NOMO-1 (cell line): Measurements from ENCODE around the gene PTPMT1.

Experiments used
- DNase-seq, 2 experiments: peaks; one replicate each; lab custom pipeline; 2025; ENCODE audit not compliant: unreplicated experiment in 2 of 2; lab: John Stamatoyannopoulos, UW

The PTPMT1 gene

DNA sequence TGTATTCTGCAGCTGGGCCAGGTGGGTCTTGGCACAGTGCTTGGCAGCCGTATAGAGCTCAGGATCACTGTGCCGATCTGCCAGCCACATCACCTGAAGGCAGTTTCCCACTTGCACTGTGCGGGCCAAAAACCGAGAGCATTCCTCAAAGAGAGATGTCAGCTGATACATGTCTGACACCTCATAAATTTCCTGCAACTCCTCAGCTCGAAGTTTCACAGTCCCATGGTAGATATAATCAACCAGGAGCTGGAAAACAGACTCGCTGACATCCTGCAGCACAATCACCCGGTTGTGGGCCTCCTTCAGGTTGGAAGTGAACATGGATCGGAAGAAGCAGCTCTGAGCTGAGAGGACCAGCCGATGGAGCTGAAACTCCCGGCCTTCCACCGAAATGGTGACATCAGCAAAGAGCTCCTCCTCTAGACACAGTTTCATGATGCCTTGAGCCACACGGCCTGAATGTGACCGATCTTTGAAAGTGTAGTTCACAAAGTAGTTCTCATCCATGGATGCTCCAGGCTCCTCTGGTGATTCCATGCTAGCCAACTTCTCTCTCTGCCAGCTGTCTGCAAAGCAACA, 12.2 kb downstream of the PTPMT1 start:
- DNase-seq = no peak

- peak; percentile 76 to 81 for DNase-seq
These were observed 13.4 kb downstream of the PTPMT1 start, which contains the start of the genes KBTBD4 and NDUFS3 for GRCh38 chr11:47578524-47579494. TSS of gene KBTBD4 (minus strand) at chr11:47578970. CDS start at chr11:47578951, 19 bp downstream. TSS of gene NDUFS3 (plus strand) at chr11:47579074. CDS start at chr11:47579092, 18 bp downstream.

DNA sequence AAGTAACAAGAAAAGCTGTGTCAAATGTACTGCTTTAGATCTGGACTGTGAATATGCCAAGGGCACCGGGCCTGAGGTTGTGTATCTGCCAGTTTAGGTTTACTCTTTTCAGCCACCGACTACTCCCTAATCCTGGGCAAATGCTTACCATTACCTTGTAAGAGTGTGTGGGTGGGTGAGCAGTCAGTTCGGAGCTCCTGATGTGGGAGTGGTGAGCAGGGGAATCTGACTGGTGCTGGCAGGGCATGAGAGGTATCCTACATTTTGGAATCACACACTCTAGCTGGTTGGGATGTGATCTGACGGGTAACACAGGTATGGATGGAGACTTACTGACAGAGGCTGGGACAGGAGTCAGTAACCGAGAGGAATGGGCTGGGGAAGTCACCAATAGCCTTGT, 18.4 kb downstream of the PTPMT1 start:
- no peak for DNase-seq

GRCh38 chr11:47586098-47586855, 20.9 kb downstream of the PTPMT1 start, which contains the start of gene FAM180B:
TSS of gene FAM180B (plus strand) at chr11:47586678. CDS start at chr11:47586769, 91 bp downstream.
- DNase-seq = no peak

- DNase-seq = no peak
These were observed 21.8 kb downstream of the PTPMT1 start for GRCh38 chr11:47587039-47587716.

DNA sequence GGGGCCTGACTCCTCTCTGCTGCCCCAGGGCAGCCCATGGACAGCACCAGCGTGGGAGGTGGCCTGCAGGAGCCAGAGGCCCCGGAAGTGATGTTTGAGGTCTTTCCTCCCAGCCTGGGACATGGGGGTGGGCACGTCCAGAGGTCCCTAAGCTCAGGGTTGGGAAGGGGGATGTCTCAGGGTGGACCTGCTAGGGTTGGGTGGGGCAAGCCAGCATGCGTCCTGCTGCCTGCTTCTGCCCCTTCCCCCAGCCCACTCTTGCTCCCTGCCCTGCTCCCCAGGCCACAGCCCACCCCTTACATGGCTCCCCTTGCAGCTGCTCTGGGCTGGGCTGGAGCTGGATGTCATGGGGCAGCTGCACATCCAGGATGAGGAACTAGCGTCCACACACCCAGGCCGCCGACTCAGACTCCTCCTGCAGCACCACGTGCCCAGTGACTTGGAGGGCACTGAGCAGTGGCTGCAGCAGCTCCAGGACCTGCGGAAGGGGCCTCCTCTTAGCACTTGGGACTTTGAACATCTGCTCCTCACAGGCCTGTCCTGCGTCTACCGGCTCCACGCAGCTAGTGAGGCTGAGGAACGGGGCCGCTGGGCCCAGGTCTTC, 22.4 kb downstream of the PTPMT1 start:
- DNase-seq = peak; percentile 88 to 92

DNA sequence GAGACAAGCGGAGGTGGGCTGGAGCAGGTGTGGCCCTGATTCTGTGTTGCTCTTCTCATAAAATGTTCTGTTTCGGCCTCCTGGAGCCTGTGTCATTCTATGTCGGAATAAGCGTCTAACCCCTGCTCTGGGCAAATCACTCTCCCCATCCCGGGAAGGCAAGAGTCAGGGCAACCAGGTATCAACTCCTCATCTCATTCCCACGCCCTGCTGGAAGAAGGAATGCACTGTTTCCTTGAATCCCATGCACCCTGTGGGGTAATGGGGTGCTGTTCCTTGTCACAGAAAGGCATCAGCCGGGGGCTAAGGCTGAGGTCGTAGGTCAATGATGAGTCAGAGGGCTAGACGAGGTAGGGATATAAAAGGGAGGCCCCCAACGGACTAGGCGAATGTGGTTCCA, 23.7 kb downstream of the PTPMT1 start:
- no peak for DNase-seq

- no peak for DNase-seq
These were observed 24.2 kb downstream of the PTPMT1 start for GRCh38 chr11:47589584-47589976.

DNA sequence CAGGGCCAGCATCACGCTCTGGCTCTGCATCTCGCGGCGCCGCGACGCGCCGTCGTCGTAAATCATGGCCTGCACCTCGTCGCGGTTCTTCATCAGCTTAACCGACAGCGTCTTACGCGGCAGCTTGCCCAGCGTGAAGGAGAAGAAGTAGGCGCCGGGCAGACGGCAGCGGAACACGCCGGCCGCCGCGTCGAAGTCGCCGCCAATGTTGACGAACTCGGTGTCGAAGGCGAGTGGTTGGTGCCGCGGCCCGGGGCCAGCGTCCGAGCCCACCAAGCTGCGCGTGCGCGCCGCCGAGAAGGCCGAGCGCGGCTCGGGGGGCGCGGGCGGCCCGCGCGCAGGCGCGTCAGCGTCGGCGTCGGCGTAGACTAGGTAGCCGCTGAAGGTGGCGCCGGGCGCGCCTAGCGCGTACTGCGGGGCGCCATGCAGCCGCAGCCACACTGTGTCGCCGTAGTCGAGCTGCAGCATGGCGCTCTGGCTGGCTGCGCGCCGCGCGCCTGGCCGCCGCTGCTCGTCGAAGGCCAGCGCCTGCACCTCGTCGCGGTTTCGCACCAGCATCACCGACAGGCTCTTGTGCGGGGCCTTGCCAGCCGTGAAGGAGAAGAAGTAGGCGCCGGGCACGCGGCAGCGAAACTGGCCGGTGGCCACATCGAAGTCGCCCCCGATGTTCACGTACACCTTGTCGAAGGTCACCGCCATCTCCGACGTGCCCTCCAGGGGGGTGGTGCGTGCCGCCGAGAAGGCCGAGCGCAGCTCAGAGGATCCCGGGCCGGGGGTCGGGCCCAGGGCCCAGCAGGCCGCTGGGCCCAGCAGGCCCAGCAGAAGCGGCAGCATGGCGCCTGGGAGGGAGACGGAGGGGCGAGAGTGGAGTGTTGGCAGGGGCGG, 24.8 kb downstream of the PTPMT1 start:
- DNase-seq = no peak

GRCh38 chr11:47591764-47592163, 26.4 kb downstream of the PTPMT1 start:
- peak; percentile 84 for DNase-seq

- peak; percentile 36 to 42 for DNase-seq
These were observed 26.9 kb downstream of the PTPMT1 start for GRCh38 chr11:47592251-47592650.

DNA sequence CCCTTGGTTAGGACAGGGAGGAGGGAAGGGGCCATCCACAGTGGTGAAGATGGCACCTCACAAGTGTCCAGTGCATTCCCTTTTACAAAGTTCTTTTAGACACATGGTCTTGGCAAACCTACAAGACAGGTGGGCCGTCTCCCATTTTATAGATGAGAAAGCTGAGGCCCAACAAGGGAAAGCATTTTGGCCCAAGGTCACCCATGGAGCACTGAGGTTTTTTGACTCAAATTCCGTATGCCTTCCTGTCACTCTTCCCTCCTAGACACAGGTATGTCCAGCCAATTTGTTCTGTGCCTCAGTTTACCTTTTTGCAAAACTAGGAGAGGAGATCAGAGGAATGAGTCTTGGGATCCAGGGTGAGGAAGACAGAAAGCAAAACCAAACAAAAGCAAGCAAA, 27.6 kb downstream of the PTPMT1 start:
- DNase-seq = no peak

DNA sequence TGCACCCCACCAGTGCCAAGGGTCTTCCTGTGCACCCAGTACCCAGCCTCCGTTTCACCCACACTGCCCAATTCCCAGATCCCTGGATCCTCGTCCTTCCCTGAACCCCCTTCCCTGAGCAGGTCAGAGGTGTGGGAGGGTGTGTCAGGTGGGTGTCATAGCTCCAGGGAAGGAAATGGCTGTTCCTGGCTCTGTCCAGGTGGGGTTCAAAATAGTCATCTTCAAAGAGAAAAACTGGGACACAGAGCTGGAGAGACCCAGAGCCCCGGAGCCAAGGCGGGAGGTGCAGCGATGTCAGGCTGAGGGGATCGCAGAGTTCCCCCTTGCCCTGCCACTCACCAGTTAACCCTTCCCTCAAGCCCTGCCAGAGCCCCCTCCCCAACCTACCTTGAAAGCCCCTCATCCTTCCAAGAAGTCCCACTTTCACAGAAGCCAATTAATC, 28.1 kb downstream of the PTPMT1 start:
- DNase-seq = no peak

DNA sequence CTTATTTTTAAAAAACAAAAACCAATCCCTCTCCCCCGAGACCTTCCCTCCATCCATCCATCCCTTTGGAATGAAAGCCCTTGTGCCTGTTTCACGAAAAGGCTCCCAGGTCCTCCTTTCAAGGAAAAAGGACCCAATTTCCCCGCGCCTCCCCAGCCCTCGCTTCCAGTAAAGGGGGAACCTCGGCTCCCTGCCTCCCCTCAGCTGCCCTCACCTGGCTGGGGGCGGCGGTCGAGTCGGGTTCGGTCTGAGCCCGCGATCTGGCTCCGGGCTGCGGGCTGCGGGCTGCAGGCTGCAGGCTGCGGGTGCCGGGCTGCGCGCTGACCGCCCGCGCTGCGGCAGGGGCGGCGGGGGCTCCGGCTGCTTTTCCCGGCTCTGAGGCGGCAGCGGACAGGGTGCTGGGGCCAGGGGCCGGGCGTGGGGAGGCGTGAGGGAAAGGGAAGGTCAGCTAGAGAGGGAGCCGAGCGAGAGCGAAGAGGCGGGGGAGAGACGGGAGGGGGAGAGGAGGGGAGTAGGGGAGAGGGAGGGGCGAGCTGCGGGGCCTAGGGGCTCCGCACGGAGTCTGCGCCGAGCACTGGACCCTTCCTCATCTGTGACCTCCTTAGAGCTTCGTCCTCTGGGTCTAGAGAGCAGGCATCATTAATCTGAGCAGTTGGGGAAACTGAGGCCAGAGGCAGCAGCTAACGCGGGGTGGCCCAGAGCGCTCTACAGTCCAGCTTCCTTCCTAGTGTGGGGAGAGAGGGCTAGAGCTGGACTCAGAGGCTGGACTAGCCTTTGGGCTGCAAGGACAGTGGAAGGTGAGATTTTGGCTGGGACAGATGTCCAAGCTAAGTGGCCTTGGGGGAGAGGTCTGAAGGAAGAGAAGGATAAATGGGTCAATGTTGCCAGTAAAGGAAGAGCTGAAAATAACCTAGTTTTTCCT, 28.8 kb downstream of the PTPMT1 start, which contains the start of gene C1QTNF4:
C1QTNF4 (minus strand) TSS at position 478 of the 922 bp plus-strand sequence. CDS start 3,601 bp downstream, outside the sequence.
- DNase-seq = no peak

- no peak for DNase-seq
These were observed 29.6 kb downstream of the PTPMT1 start for GRCh38 chr11:47595029-47595428.

DNA sequence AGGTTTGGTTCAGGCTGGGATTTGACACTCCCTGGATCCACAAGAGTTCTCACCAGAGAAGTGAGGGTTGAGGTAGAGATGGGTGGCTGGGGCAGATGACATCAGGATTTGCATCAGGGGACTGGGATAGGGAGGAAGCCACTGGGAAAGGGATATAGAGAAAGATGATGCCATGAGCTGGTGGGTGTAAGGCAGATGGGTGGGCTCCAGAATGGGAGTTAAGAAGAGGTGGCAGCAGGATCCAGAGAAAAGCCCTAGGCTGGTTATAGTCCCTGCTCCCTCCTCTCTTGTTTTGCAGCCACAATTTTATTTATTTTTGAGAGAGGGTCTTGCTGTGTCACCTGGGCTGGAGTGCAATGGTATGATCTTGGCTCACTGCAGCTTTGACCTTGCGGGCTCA, 30.6 kb downstream of the PTPMT1 start:
- DNase-seq = no peak

- no peak for DNase-seq
These were observed 34.5 kb downstream of the PTPMT1 start for GRCh38 chr11:47599902-47600301.

DNA sequence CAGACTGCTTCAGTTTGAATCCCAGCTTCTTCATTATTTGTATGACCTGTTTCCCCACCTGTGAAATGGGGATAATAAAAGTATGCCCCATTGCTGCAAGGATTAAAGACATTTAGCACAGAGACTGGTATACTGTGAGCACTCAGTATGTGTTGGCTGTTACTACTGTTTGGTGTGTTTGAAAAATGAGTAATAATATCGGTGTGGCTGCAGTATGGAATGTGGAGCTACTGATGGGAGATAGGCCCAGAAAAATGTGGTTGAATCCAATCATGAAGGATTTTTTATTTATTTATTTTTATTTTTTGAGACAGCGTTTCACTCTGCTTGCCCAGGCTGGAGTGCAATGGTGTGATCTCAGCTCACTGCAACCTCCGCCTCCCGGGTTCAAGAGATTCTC, 37.9 kb downstream of the PTPMT1 start:
- no peak for DNase-seq
